Spleen (tissue), 7 donors: ENCODE measurements around the gene SHANK2.

Source experiments
- CTCF ChIP-seq, 11 experiments: fragments of 200-600 bp in 7 of 11; fragments of 450-650 bp in 4 of 11; sonication (generic) in 4 of 11; IDR thresholded peaks in 8 of 11; conservative IDR thresholded peaks in 3 of 11; 1 replicate in 7 of 11; 2 replicates in 4 of 11; pipeline versions ENCODE4 v1.4.0 to v1.8.0; 2016 to 2021; ENCODE audit warnings: antibody characterized with exemption in 11 of 11, inconsistent platforms in 4 of 11, mild to moderate bottlenecking in 1 of 11
- POLR2AphosphoS5 ChIP-seq, 3 donors: sonication (generic); formaldehyde crosslinking; IDR thresholded peaks; one replicate each; pipeline ENCODE4 v1.5.1; 2017; ENCODE audit warnings: antibody characterized with exemption in 3 of 3
- donor health status: DM: no; HTN: no; CAD: no; lungs with moderate emphysema.
- donor health status: DM: no; HTN: no; CAD: no.
- donor health status: DM: no; HTN: no; CAD: no.

GRCh38 chr11:71281831-71282230 lies 29.5 kb upstream of the SHANK2 start:
- TF ChIP-seq POLR2AphosphoS5 (IDR thresholded peaks at IDR 0.05) (no peak), CTCF (IDR thresholded peaks at IDR 0.05 in 8 of 11, conservative IDR thresholded peaks at IDR 0.05 in 3 of 11) (no peak)
